IMR-90 (cell line): ENCODE data around the gene PIEZO2. TPM values are rescaled to one million over a fixed set of nuclear protein-coding genes. Genes with fewer than 3 reads are reported as not detected.

Source experiments
- ATAC-seq: fragments of 200-7000 bp; cut with Tn5 transposase; 2 replicates; pipeline ENCODE4 v1.9.1; 2020; ENCODE audit warnings: low read depth, mild to moderate bottlenecking, moderate library complexity
- BruUV-seq: library from RNA; stranded (reverse); fragments of 400-500 nt; replicated peaks from 2 replicates; lab custom pipeline; 2021; lab: Mats Ljungman, UMichigan
- CTCF ChIA-PET: fragments of 300-600 bp; formaldehyde crosslinking; extraction: SDS; loops from one replicate; lab custom pipeline; 2021; ENCODE audit warnings: antibody characterized with exemption; lab: Yijun Ruan, JAX
- POLR2A ChIA-PET: fragments of 300-600 bp; sonication (Branson Sonifier 250); formaldehyde crosslinking; loops from one replicate; lab custom pipeline; 2022; ENCODE audit warnings: antibody characterized with exemption; ENCODE audit not compliant: unreplicated experiment; lab: Charles Lee
- DNase-seq: peaks from one replicate; pipeline ENCODE4 v3.0.0; 2013
- H2AFZ ChIP-seq: replicated peaks from 2 replicates; pipeline ENCODE3; 2013; ENCODE audit warnings: low read length, mild to moderate bottlenecking; ENCODE audit not compliant: poor library complexity
- H2AK5ac ChIP-seq: 2 replicates; pipeline ENCODE4 v1.6.1; 2013; ENCODE audit warnings: low read depth, low read length, inconsistent platforms
- H2AK9ac ChIP-seq: replicated peaks from 2 replicates; pipeline ENCODE3; 2013; ENCODE audit warnings: mild to moderate bottlenecking, low read depth, low read length, moderate library complexity; ENCODE audit not compliant: poor library complexity
- H2BK120ac ChIP-seq: 2 replicates; pipeline ENCODE4 v1.6.1; 2013; ENCODE audit warnings: low read depth, low read length, inconsistent platforms
- H2BK15ac ChIP-seq: 3 replicates; pipeline ENCODE4 v1.6.1; 2013; ENCODE audit warnings: low read depth, low read length, inconsistent platforms
- H2BK20ac ChIP-seq: 2 replicates; pipeline ENCODE4 v1.6.1; 2013; ENCODE audit warnings: low read depth, mild to moderate bottlenecking, inconsistent platforms, low read length, moderate library complexity
- H2BK5ac ChIP-seq: 2 replicates; pipeline ENCODE4 v1.6.1; 2013; ENCODE audit warnings: mild to moderate bottlenecking, low read depth, low read length, inconsistent platforms; ENCODE audit not compliant: poor library complexity, severe bottlenecking
- H3K14ac ChIP-seq: replicated peaks from 2 replicates; pipeline ENCODE4 v1.6.1; 2013; ENCODE audit warnings: low read depth, low read length, inconsistent platforms
- H3K18ac ChIP-seq: 2 replicates; pipeline ENCODE4 v1.6.1; 2013; ENCODE audit warnings: low read depth, low read length, control low read depth
- H3K23ac ChIP-seq: 2 replicates; pipeline ENCODE4 v1.6.1; 2013; ENCODE audit warnings: low read depth, low read length, inconsistent platforms
- H3K27ac ChIP-seq: 2 replicates; pipeline ENCODE4 v1.5.1; 2013; ENCODE audit warnings: mild to moderate bottlenecking, control low read depth, low read length; ENCODE audit not compliant: insufficient read depth
- H3K27me3 ChIP-seq: 2 replicates; pipeline ENCODE4 v1.6.1; 2013; ENCODE audit warnings: low read length; ENCODE audit not compliant: control insufficient read depth, insufficient read depth
- H3K36me3 ChIP-seq: 2 replicates; pipeline ENCODE4 v1.6.1; 2013; ENCODE audit warnings: low read length, mixed read lengths; ENCODE audit not compliant: control insufficient read depth, insufficient read depth
- H3K4ac ChIP-seq: 2 replicates; pipeline ENCODE4 v1.6.1; 2013; ENCODE audit warnings: low read depth, low read length, inconsistent platforms
- H3K4me1 ChIP-seq: 2 replicates; pipeline ENCODE4 v1.6.1; 2013; ENCODE audit warnings: low read length, mixed read lengths; ENCODE audit not compliant: control insufficient read depth, insufficient read depth
- H3K4me2 ChIP-seq: 2 replicates; pipeline ENCODE4 v1.6.1; 2013; ENCODE audit warnings: low read depth, mild to moderate bottlenecking, control low read depth, low read length, moderate library complexity
- H3K4me3 ChIP-seq: 2 replicates; pipeline ENCODE4 v1.5.1; 2013; ENCODE audit warnings: low read depth, mild to moderate bottlenecking, control low read depth, low read length, moderate library complexity; ENCODE audit not compliant: insufficient read depth
- H3K56ac ChIP-seq: 2 replicates; pipeline ENCODE4 v1.6.1; 2013; ENCODE audit warnings: low read length, inconsistent platforms; ENCODE audit not compliant: insufficient read depth; ENCODE audit errors: extremely low read depth
- H3K79me1 ChIP-seq, 2 experiments: 2 replicates each; pipeline ENCODE4 v1.6.1; 2013; ENCODE audit warnings: low read length in 2 of 2, inconsistent platforms in 1 of 2, low read depth in 1 of 2
- H3K9ac ChIP-seq: 2 replicates; pipeline ENCODE4 v1.6.1; 2013; ENCODE audit warnings: low read depth, low read length, control low read depth
- H3K9me1 ChIP-seq: 2 replicates; pipeline ENCODE4 v1.6.1; 2013; ENCODE audit warnings: low read length, inconsistent platforms; ENCODE audit not compliant: insufficient read depth
- H3K9me3 ChIP-seq: 2 replicates; pipeline ENCODE4 v1.6.1; 2013; ENCODE audit warnings: low read length; ENCODE audit not compliant: control insufficient read depth, insufficient read depth
- H4K20me1 ChIP-seq: 2 replicates; pipeline ENCODE4 v1.6.1; 2013; ENCODE audit warnings: low read length, inconsistent platforms; ENCODE audit not compliant: insufficient read depth
- H4K5ac ChIP-seq: 2 replicates; pipeline ENCODE4 v1.6.1; 2013; ENCODE audit warnings: mild to moderate bottlenecking, low read depth, low read length, control low read depth
- H4K8ac ChIP-seq, 2 experiments: 2 replicates each; pipeline ENCODE4 v1.6.1; 2013; ENCODE audit warnings: low read depth in 2 of 2, low read length in 2 of 2, control low read depth in 1 of 2, inconsistent platforms in 1 of 2
- H4K91ac ChIP-seq: 2 replicates; pipeline ENCODE4 v1.6.1; 2013; ENCODE audit warnings: low read depth, low read length, inconsistent platforms; ENCODE audit not compliant: insufficient read depth
- BHLHE40 ChIP-seq: fragments of 150-350 bp; IDR thresholded peaks from 2 replicates; pipeline ENCODE4 v1.6.1; 2016; ENCODE audit warnings: mild to moderate bottlenecking, low read depth, low read length
- CEBPB ChIP-seq: IDR thresholded peaks from 2 replicates; pipeline ENCODE4 v1.6.1; 2012; ENCODE audit warnings: low read depth, low read length, improper control_type of control experiment
- CHD1 ChIP-seq: IDR thresholded peaks from 2 replicates; pipeline ENCODE4 v1.6.1; 2012; ENCODE audit warnings: low read depth, low read length, improper control_type of control experiment
- FOS ChIP-seq: fragments of 150-350 bp; IDR thresholded peaks from 2 replicates; pipeline ENCODE4 v1.6.1; 2016; ENCODE audit warnings: low read depth, low read length
- MAFK ChIP-seq: IDR thresholded peaks from 2 replicates; pipeline ENCODE4 v1.6.1; 2012; ENCODE audit warnings: low read depth, low read length, improper control_type of control experiment
- MAZ ChIP-seq: IDR thresholded peaks from 2 replicates; pipeline ENCODE4 v1.6.1; 2012; ENCODE audit warnings: low read depth, mild to moderate bottlenecking, low read length, improper control_type of control experiment, moderate library complexity, borderline replicate concordance
- NFE2L2 ChIP-seq: fragments of 150-350 bp; IDR thresholded peaks from 2 replicates; pipeline ENCODE4 v1.6.1; 2016; ENCODE audit warnings: low read depth, mild to moderate bottlenecking, low read length
- POLR2A ChIP-seq: IDR thresholded peaks from 2 replicates; pipeline ENCODE4 v1.6.1; 2012; ENCODE audit warnings: mild to moderate bottlenecking, low read depth, low read length
- RAD21 ChIP-seq: IDR thresholded peaks from 2 replicates; pipeline ENCODE4 v1.6.1; 2012; ENCODE audit warnings: low read length, improper control_type of control experiment
- RCOR1 ChIP-seq: IDR thresholded peaks from 2 replicates; pipeline ENCODE4 v1.6.1; 2012; ENCODE audit warnings: mild to moderate bottlenecking, low read length, improper control_type of control experiment; ENCODE audit not compliant: insufficient replicate concordance
- RFX5 ChIP-seq: IDR thresholded peaks from 2 replicates; pipeline ENCODE4 v1.8.0; 2012; ENCODE audit warnings: low read depth, mild to moderate bottlenecking, low read length, moderate library complexity
- SMC3 ChIP-seq: fragments of 150-350 bp; IDR thresholded peaks from 2 replicates; pipeline ENCODE4 v1.6.1; 2016; ENCODE audit warnings: low read depth, mild to moderate bottlenecking, antibody characterized with exemption, low read length, moderate library complexity
- WGBS, 2 experiments: methylation state at CpG; one replicate each; pipeline versions ENCODE4 v1.1.5 to v1.1.7; 2013; ENCODE audit warnings: missing lambda C conversion rate in 2 of 2; ENCODE audit not compliant: insufficient read length in 1 of 2; ENCODE audit errors: extremely low coverage in 2 of 2; 5-methylcytosine and 5-hydroxymethylcytosine counted together
- dilution Hi-C: fragments of 300-500 bp; cut with HindIII; formaldehyde crosslinking; loops from one replicate; pipeline ENCODE4 v1.14.3; 2018; ENCODE audit warnings: low sequenced_read_pairs; ENCODE audit not compliant: unreplicated experiment
- in situ Hi-C: fragments of 300-500 bp; cut with MboI; formaldehyde crosslinking; loops from 3 replicates; pipeline ENCODE4 v1.14.3; 2019; ENCODE audit warnings: low sequenced_read_pairs, inconsistent platforms, mixed read lengths
- intact Hi-C: fragments of 100-400 bp; cut with micrococcal nuclease; formaldehyde crosslinking; loops from 2 replicates; pipeline ENCODE4 v1.10.0; 2022
- polyA plus RNA-seq, 3 experiments: library from polyadenylated mRNA; depleted of rRNA; stranded (reverse); fragments of >200 nt; gene quantifications; 2 replicates each; pipeline ENCODE4 v1.2.3, GENCODE V29; 2012; ENCODE audit warnings: low replicate concordance in 1 of 3
- total RNA-seq: library from RNA; depleted of rRNA; stranded (reverse); fragments of >200 nt; gene quantifications from 2 replicates; pipeline ENCODE4 v1.2.3, GENCODE V29; 2012
- TF ChIP-seq, protein P1 (sequence below): conservative IDR thresholded peaks from 2 replicates; pipeline ENCODE4 v1.5.1; 2012; ENCODE audit warnings: mild to moderate bottlenecking, low read depth, low read length, improper control_type of control experiment
- TF ChIP-seq, protein P2 (sequence below): fragments of 150-350 bp; IDR thresholded peaks from 2 replicates; pipeline ENCODE4 v1.6.1; 2016; ENCODE audit warnings: low read depth, mild to moderate bottlenecking, low read length, moderate library complexity, borderline replicate concordance
- TF ChIP-seq, protein P3 (sequence below): fragments of 150-350 bp; IDR thresholded peaks from 2 replicates; pipeline ENCODE4 v1.6.1; 2017; ENCODE audit warnings: mild to moderate bottlenecking, antibody characterized with exemption, low read length, low read depth

The PIEZO2 gene
- total and polyA plus RNA-seq, 2 of the 4 experiments (the other 2 are of a cell fraction), result 2.4 to 4.1 TPM

DNA sequence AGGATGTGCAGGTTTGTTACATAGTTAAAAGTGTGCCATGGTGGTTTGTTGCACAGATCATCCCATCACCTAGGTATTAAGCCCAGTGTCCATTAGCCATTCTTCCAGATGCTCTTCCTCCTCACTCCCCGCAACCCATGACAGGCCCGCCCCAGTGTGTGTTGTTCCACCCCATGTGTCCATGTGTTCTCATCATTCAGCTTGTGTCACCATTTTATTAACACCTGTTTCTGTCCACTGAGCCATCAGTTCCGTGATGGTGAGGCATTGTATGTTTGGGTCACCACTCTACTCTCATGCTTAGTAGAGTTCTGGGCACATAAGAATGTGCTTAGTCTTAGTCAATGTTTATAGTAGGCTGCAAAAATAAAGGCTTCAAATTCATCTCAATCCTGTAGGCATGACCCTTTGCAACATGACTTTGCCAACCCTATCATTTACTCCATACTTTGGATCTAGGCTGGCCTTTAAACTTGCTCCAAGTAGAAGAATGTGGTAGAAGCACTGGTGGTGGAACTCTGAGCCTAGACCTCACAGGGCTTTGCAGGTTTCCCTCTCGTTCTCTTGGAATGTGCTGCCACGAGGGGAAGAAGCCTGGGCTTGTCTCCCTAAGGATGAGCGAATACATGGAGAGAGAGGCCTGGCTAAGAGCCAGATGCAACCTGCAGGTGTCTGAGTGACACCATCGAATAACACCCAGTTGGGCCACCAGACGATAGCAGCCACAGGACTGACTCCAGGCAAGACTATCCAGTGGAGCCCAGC lies 462.0 kb downstream of the PIEZO2 start:
- H2AK9ac ChIP-seq, result peak overlapping the region; percentile 23
- intact Hi-C loops (no loop called here), in situ Hi-C loops (no loop called here), dilution Hi-C loops (no loop called here)
- H3K79me1 ChIP-seq, result no peaks in the 10 kb centered on the region
- DNase-seq (peak; percentile 1), ATAC-seq (peak; percentile 48)
- H3K27ac ChIP-seq, result no peak overlapping the region
- no peak overlapping the region for H3K4me2 ChIP-seq
- H3K4ac ChIP-seq, result no peak overlapping the region
- H3K18ac ChIP-seq, result no peak overlapping the region
- H4K20me1 ChIP-seq, result no peaks in the 10 kb centered on the region
- no peak overlapping the region for H2BK120ac ChIP-seq
- H3K36me3 ChIP-seq, result peaks cover 6% of the 10 kb centered on the region; the same call in 1 of the 2 replicates
- no peak overlapping the region for H3K9ac ChIP-seq
- H3K23ac ChIP-seq, result no peak overlapping the region
- H3K9me1 ChIP-seq, result 0 out of 2 replicates have a peak, but pooled peaks cover 2% of the 10 kb centered on the region
- no peak overlapping the region for H3K14ac ChIP-seq
- BruUV-seq, result no TSS peak
- H2BK20ac ChIP-seq, result no peak overlapping the region
- H3K27me3 ChIP-seq, result no peaks in the 10 kb centered on the region
- H4K8ac ChIP-seq, result no peak overlapping the region
- POLR2A ChIA-PET, result no interaction called here
- no peak overlapping the region for H2BK15ac ChIP-seq
- CTCF ChIA-PET, result no interaction called here
- H3K4me1 ChIP-seq, result no peaks in the 10 kb centered on the region
- H2AFZ ChIP-seq, result no peak overlapping the region
- no peak overlapping the region for H2AK5ac ChIP-seq
- WGBS, 2 experiments, result 83% methylated on average over 2 of the region's 8 CpGs; no CpG with 5 or more reads in 1 of the 2 experiments
- no peak overlapping the region for H3K56ac ChIP-seq
- H2BK5ac ChIP-seq, result no peak overlapping the region
- H4K5ac ChIP-seq, result no peak overlapping the region
- H3K4me3 ChIP-seq, result no peak overlapping the region
- H4K91ac ChIP-seq, result no peak overlapping the region
- H3K9me3 ChIP-seq, result no peaks in the 10 kb centered on the region
- TF ChIP-seq MAZ (no peak), MAFK (no peak), FOS (no peak), SMC3 (no peak), RCOR1 (no peak), POLR2A (no peak), CHD1 (no peak), NFE2L2 (no peak), CEBPB (no peak), BHLHE40 (no peak), RFX5 (no peak), RAD21 (no peak)
- TF ChIP-seq, protein P1, sequence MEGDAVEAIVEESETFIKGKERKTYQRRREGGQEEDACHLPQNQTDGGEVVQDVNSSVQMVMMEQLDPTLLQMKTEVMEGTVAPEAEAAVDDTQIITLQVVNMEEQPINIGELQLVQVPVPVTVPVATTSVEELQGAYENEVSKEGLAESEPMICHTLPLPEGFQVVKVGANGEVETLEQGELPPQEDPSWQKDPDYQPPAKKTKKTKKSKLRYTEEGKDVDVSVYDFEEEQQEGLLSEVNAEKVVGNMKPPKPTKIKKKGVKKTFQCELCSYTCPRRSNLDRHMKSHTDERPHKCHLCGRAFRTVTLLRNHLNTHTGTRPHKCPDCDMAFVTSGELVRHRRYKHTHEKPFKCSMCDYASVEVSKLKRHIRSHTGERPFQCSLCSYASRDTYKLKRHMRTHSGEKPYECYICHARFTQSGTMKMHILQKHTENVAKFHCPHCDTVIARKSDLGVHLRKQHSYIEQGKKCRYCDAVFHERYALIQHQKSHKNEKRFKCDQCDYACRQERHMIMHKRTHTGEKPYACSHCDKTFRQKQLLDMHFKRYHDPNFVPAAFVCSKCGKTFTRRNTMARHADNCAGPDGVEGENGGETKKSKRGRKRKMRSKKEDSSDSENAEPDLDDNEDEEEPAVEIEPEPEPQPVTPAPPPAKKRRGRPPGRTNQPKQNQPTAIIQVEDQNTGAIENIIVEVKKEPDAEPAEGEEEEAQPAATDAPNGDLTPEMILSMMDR, result no peak
- TF ChIP-seq, protein P2, sequence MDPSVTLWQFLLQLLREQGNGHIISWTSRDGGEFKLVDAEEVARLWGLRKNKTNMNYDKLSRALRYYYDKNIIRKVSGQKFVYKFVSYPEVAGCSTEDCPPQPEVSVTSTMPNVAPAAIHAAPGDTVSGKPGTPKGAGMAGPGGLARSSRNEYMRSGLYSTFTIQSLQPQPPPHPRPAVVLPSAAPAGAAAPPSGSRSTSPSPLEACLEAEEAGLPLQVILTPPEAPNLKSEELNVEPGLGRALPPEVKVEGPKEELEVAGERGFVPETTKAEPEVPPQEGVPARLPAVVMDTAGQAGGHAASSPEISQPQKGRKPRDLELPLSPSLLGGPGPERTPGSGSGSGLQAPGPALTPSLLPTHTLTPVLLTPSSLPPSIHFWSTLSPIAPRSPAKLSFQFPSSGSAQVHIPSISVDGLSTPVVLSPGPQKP, result no peak
- TF ChIP-seq, protein P3, sequence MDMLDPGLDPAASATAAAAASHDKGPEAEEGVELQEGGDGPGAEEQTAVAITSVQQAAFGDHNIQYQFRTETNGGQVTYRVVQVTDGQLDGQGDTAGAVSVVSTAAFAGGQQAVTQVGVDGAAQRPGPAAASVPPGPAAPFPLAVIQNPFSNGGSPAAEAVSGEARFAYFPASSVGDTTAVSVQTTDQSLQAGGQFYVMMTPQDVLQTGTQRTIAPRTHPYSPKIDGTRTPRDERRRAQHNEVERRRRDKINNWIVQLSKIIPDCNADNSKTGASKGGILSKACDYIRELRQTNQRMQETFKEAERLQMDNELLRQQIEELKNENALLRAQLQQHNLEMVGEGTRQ, result no peak
